H1 (cell line): ENCODE measurements around the gene PNLDC1. TPM values are rescaled to one million over a fixed set of nuclear protein-coding genes. Genes with fewer than 3 reads are reported as not detected.
A peak's percentile ranks its signal among the peaks of the same experiment; 100 is the strongest.

Source experiments
- CTCF ChIA-PET: fragments of 300-600 bp; sonication (Branson Sonifier 250); formaldehyde crosslinking; loops from one replicate; lab custom pipeline; 2021; ENCODE audit not compliant: partially characterized antibody; lab: Charles Lee
- POLR2A ChIA-PET: fragments of 300-600 bp; sonication (Branson Sonifier 250); formaldehyde crosslinking; loops from one replicate; lab custom pipeline; 2021; ENCODE audit warnings: inconsistent platforms; ENCODE audit not compliant: partially characterized antibody; lab: Charles Lee
- DNase-seq, 2 experiments: peaks; one replicate each; pipeline versions ENCODE4 v3.0.0 to v3.0.0-alpha.2; 2010 to 2022; ENCODE audit warnings: low spot score in 2 of 2, low read depth in 1 of 2, mixed read lengths in 1 of 2
- FAIRE-seq: peaks from 2 replicates; lab custom pipeline; 2011; peaks lifted over from hg19 to GRCh38; lab: Jason Lieb, UNC
- H2AFZ ChIP-seq: 2 replicates; pipeline ENCODE4 v1.8.1; 2012; ENCODE audit warnings: low read length, inconsistent platforms
- H2AK5ac ChIP-seq: 2 replicates; pipeline ENCODE4 v1.6.1; 2013; ENCODE audit warnings: low read depth, low read length
- H2BK120ac ChIP-seq: replicated peaks from 2 replicates; pipeline ENCODE3; 2013; ENCODE audit warnings: low read depth, low read length, inconsistent platforms
- H2BK12ac ChIP-seq: 2 replicates; pipeline ENCODE4 v1.6.1; 2013; ENCODE audit warnings: low read depth, low read length
- H2BK15ac ChIP-seq: 2 replicates; pipeline ENCODE4 v1.6.1; 2013; ENCODE audit warnings: low read length
- H2BK20ac ChIP-seq: 2 replicates; pipeline ENCODE4 v1.6.1; 2013; ENCODE audit warnings: low read length
- H2BK5ac ChIP-seq: 2 replicates; pipeline ENCODE4 v1.6.1; 2013; ENCODE audit warnings: low read depth, low read length
- H3K14ac ChIP-seq: 2 replicates; pipeline ENCODE4 v1.6.1; 2013; ENCODE audit warnings: inconsistent platforms; ENCODE audit not compliant: insufficient read length
- H3K18ac ChIP-seq: 2 replicates; pipeline ENCODE4 v1.6.1; 2013; ENCODE audit warnings: low read length; ENCODE audit errors: extremely low read depth
- H3K23ac ChIP-seq: 2 replicates; pipeline ENCODE4 v1.6.1; 2013; ENCODE audit warnings: inconsistent platforms; ENCODE audit not compliant: insufficient read length
- H3K23me2 ChIP-seq: 2 replicates; pipeline ENCODE4 v1.6.1; 2013; ENCODE audit warnings: low read depth, low read length
- H3K27ac ChIP-seq: 2 replicates; pipeline ENCODE4 v1.6.1; 2011; ENCODE audit warnings: low read depth, low read length, inconsistent platforms
- H3K27me3 ChIP-seq, 4 experiments: replicated peaks in 1 of 4; 1 replicate in 1 of 4; 2 replicates in 3 of 4; pipeline versions ENCODE4 v1.6.1 to v1.8.1; 2011 to 2013; ENCODE audit warnings: low read length in 3 of 4, mild to moderate bottlenecking in 3 of 4, inconsistent platforms in 2 of 4, mixed read lengths in 2 of 4, moderate library complexity in 1 of 4; ENCODE audit not compliant: control insufficient read depth in 3 of 4, insufficient read depth in 3 of 4; ENCODE audit errors: extremely low read depth in 1 of 4
- H3K36me3 ChIP-seq, 4 experiments: 2 replicates each; pipeline versions ENCODE4 v1.6.1 to v1.8.1; 2011 to 2013; ENCODE audit warnings: mild to moderate bottlenecking in 4 of 4, low read length in 3 of 4, moderate library complexity in 2 of 4, control low read depth in 1 of 4, inconsistent platforms in 1 of 4; ENCODE audit not compliant: insufficient read depth in 4 of 4, control insufficient read depth in 2 of 4
- H3K4ac ChIP-seq: replicated peaks from 2 replicates; pipeline ENCODE3; 2013; ENCODE audit warnings: low read length, low read depth, mixed read lengths, inconsistent platforms; ENCODE audit not compliant: insufficient read length
- H3K4me1 ChIP-seq, 4 experiments: replicated peaks in 1 of 4; 1 replicate in 1 of 4; 2 replicates in 3 of 4; pipeline versions ENCODE4 v1.6.1 to v1.8.1; 2011 to 2013; ENCODE audit warnings: low read length in 3 of 4, inconsistent platforms in 2 of 4, mixed read lengths in 1 of 4; ENCODE audit not compliant: insufficient read depth in 4 of 4, control insufficient read depth in 3 of 4
- H3K4me2 ChIP-seq, 2 experiments: 2 replicates each; pipeline versions ENCODE4 v1.6.1 to v1.8.1; 2011 to 2013; ENCODE audit warnings: low read depth in 2 of 2, low read length in 2 of 2, control low read depth in 1 of 2, inconsistent platforms in 1 of 2, mild to moderate bottlenecking in 1 of 2; ENCODE audit not compliant: insufficient read depth in 1 of 2
- H3K4me3 ChIP-seq, 4 experiments: fragments of 200-600, 300-600 bp in 1 of 4; sonication (generic), shearing (Covaris generic), sonication (Bioruptor Twin) in 1 of 4; 2 replicates each; pipeline versions ENCODE4 v1.5.1 to v1.8.1; 2011 to 2016; ENCODE audit warnings: low read length in 4 of 4, low read depth in 3 of 4, control low read depth in 2 of 4, inconsistent platforms in 2 of 4, mild to moderate bottlenecking in 2 of 4, mixed read lengths in 1 of 4, moderate library complexity in 1 of 4; ENCODE audit not compliant: insufficient read depth in 2 of 4; ENCODE audit errors: extremely low read depth in 1 of 4
- H3K56ac ChIP-seq: replicated peaks from 2 replicates; pipeline ENCODE3; 2013; ENCODE audit warnings: low read depth, mild to moderate bottlenecking, mixed read lengths, low read length, inconsistent platforms; ENCODE audit not compliant: insufficient read length
- H3K79me1 ChIP-seq: 2 replicates; pipeline ENCODE4 v1.6.1; 2013; ENCODE audit warnings: low read depth, low read length, control low read depth
- H3K79me2 ChIP-seq, 2 experiments: 2 replicates each; pipeline versions ENCODE4 v1.6.1 to v1.8.1; 2012 to 2013; ENCODE audit warnings: low read length in 2 of 2, mild to moderate bottlenecking in 2 of 2, inconsistent platforms in 1 of 2; ENCODE audit not compliant: insufficient read depth in 2 of 2, control insufficient read depth in 1 of 2
- H3K9ac ChIP-seq, 4 experiments: replicated peaks in 1 of 4; 1 replicate in 1 of 4; 2 replicates in 3 of 4; pipeline versions ENCODE4 v1.6.1 to v1.8.1; 2011 to 2013; ENCODE audit warnings: low read depth in 3 of 4, low read length in 3 of 4, control low read depth in 2 of 4, mild to moderate bottlenecking in 2 of 4, moderate library complexity in 2 of 4, inconsistent platforms in 1 of 4; ENCODE audit errors: extremely low read depth in 1 of 4
- H3K9me3 ChIP-seq, 2 experiments: 2 replicates each; pipeline versions ENCODE4 v1.6.1 to v1.8.1; 2012 to 2013; ENCODE audit warnings: mild to moderate bottlenecking in 2 of 2, moderate library complexity in 2 of 2, control low read depth in 1 of 2, inconsistent platforms in 1 of 2, low read depth in 1 of 2, low read length in 1 of 2, mixed read lengths in 1 of 2; ENCODE audit not compliant: insufficient read depth in 2 of 2
- H4K20me1 ChIP-seq, 2 experiments: replicated peaks in 1 of 2; 2 replicates each; pipeline versions ENCODE3 to v1.8.1; 2011 to 2013; ENCODE audit warnings: inconsistent platforms in 2 of 2, low read length in 2 of 2, mild to moderate bottlenecking in 1 of 2; ENCODE audit not compliant: insufficient read depth in 2 of 2, control insufficient read depth in 1 of 2
- H4K5ac ChIP-seq: 2 replicates; pipeline ENCODE4 v1.6.1; 2013; ENCODE audit warnings: low read length, low read depth, mixed read lengths, inconsistent platforms; ENCODE audit not compliant: insufficient read length
- H4K8ac ChIP-seq: 2 replicates; pipeline ENCODE4 v1.8.0; 2013; ENCODE audit warnings: mild to moderate bottlenecking, moderate library complexity, low read length, inconsistent platforms; ENCODE audit not compliant: insufficient read depth; ENCODE audit errors: extremely low read depth
- H4K91ac ChIP-seq: replicated peaks from 2 replicates; pipeline ENCODE3; 2013; ENCODE audit warnings: low read length, mixed read lengths, inconsistent platforms; ENCODE audit not compliant: insufficient read length
- ASH2L ChIP-seq: fragments of 200-600, 300-600 bp; sonication (generic); IDR thresholded peaks from one replicate; pipeline ENCODE4 v1.7.1; 2017; ENCODE audit warnings: low read length
- BRCA1 ChIP-seq: IDR thresholded peaks from 2 replicates; pipeline ENCODE4 v1.6.1; 2012; ENCODE audit warnings: low read depth, low read length, improper control_type of control experiment
- CHD2 ChIP-seq: IDR thresholded peaks from 2 replicates; pipeline ENCODE4 v1.6.1; 2012; ENCODE audit warnings: low read length, improper control_type of control experiment
- JUND ChIP-seq: IDR thresholded peaks from 2 replicates; pipeline ENCODE4 v1.6.1; 2011; ENCODE audit warnings: mild to moderate bottlenecking, improper control_type of control experiment, low read length
- KDM4A ChIP-seq: IDR thresholded peaks from one replicate; pipeline ENCODE4 v1.7.1; 2012; ENCODE audit warnings: low read depth, mild to moderate bottlenecking, moderate library complexity, low read length, inconsistent platforms; ENCODE audit not compliant: severe bottlenecking
- NANOG ChIP-seq: IDR thresholded peaks from 2 replicates; pipeline ENCODE4 v1.6.1; 2011; ENCODE audit warnings: low read length, low read depth, mild to moderate bottlenecking, inconsistent platforms; ENCODE audit not compliant: insufficient read depth, poor library complexity, severe bottlenecking
- RFX5 ChIP-seq: IDR thresholded peaks from 2 replicates; pipeline ENCODE4 v1.6.1; 2011; ENCODE audit warnings: low read depth, low read length, improper control_type of control experiment, borderline replicate concordance
- SP1 ChIP-seq: IDR thresholded peaks from 2 replicates; pipeline ENCODE4 v1.6.1; 2011; ENCODE audit warnings: low read depth, low read length
- TAF7 ChIP-seq: optimal IDR thresholded peaks from 2 replicates; pipeline ENCODE3; 2011; ENCODE audit warnings: low read depth, mild to moderate bottlenecking, inconsistent platforms, low read length, moderate library complexity, borderline replicate concordance
- ZNF274 ChIP-seq: IDR thresholded peaks from 2 replicates; pipeline ENCODE4 v1.7.0; 2012; ENCODE audit warnings: low read length, borderline replicate concordance; ENCODE audit errors: extremely low read depth
- WGBS, 2 experiments: shearing (Covaris generic) in 1 of 2; methylation state at CpG; one replicate each; pipeline versions ENCODE4 v1.1.6 to v1.1.7; 2013 to 2015; ENCODE audit warnings: low lambda C conversion rate in 2 of 2, mixed read lengths in 2 of 2, inconsistent platforms in 1 of 2, low coverage in 1 of 2, missing lambda C conversion rate in 1 of 2; ENCODE audit not compliant: insufficient replicate concordance in 2 of 2, insufficient coverage in 1 of 2, insufficient read length in 1 of 2; ENCODE audit errors: extremely low coverage in 1 of 2, missing lambda C conversion rate in 1 of 2; 5-methylcytosine and 5-hydroxymethylcytosine counted together
- polyA plus RNA-seq, 7 experiments: library from polyadenylated mRNA; depleted of rRNA in 3 of 7; stranded (reverse) in 5 of 7; unstranded in 2 of 7; fragments of >200 nt in 5 of 7; fragments of 200-250 nt in 2 of 7; gene quantifications; 1 replicate in 5 of 7; 2 replicates in 1 of 7; 4 replicates in 1 of 7; pipeline versions ENCODE4 v1.2.1 to v1.2.3, GENCODE V29; 2011 to 2013; ENCODE audit warnings: missing spikeins in 2 of 7, mixed read lengths in 2 of 7
- total RNA-seq: library from RNA; stranded (reverse); fragmentation: NEBNext Ultra II Directional; extraction: Animal tissue kit (Norgen Biotek cat#: 25700); gene quantifications from 2 replicates; pipeline ENCODE4 v1.2.1, GENCODE V29; 2021
- TF ChIP-seq, protein P1 (sequence below): IDR thresholded peaks from 2 replicates; pipeline ENCODE4 v1.6.1; 2012; ENCODE audit warnings: inconsistent platforms

PNLDC1 gene
- total and polyA plus RNA-seq, 2 of the 8 experiments (the other 6 are each of a cell fraction or from before 2014, with no cell fraction given) = 0.15 to 0.34 TPM

DNA sequence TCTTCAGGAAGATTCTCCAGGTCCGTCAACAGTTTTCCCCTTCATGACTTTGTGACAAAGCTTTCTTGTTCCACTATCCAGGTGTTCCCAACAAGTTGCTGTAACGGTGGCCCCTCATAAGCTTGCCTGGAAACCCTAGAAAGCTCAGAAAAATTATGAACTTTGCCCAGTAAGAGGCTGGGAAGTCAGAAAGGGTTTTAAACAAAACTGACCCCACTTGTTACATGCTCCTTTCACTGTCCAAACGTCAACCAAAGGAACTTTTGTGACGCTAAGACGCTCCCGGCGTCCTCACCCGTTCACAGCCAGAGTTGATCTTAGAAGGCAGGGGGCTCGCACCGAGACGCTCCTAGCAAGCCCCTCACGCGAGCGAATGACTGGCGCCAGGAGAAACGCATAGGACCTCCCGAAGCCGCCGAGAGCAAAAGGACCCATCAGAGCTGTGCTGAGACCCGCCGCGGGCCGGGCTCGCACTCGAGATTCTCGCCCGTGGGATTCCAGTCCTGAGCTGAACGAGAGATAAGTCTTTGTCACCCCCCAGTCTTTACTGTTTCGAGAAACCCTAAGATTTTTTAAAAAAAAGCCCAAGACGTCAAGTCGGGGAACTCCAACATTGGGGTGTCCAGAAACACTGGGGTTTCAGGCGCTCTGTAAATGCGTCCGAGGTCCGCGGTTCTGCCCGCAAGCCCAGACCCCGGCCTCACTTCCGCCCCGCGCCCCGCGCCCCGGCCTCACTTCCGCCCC is 38.8 kb upstream of the PNLDC1 start:
- CTCF ChIA-PET = interaction anchor here (1.2 to 1.7 kb wide), 3 partner anchors 35 to 311 kb away, joined by 3 to 6 read pairs (median 3); no protein-coding TSS in a partner anchor
- peak overlapping the region; percentile 48 to 68 (median 58) for H3K9ac ChIP-seq
- peak overlapping the region; percentile 81 for H3K27ac ChIP-seq
- no peak overlapping the region for H2BK20ac ChIP-seq
- H4K5ac ChIP-seq = peak overlapping the region; percentile 73
- WGBS, 2 experiments = 55% methylated on average over 30 of the region's 45 CpGs; no CpG with 5 or more reads in 1 of the 2 experiments
- H2BK12ac ChIP-seq = peak overlapping the region; percentile 97
- POLR2A ChIA-PET = interaction anchor here (0.5 to 6.0 kb wide), 14 partner anchors 9 to 225 kb away, joined by 3 to 86 read pairs (median 10); partner anchors contain the start of genes MRPL18, SOD2, TCP1 and WTAP
- peak overlapping the region; percentile 68 for H3K18ac ChIP-seq
- H3K9me3 ChIP-seq = no peaks in the 10 kb centered on the region
- H3K79me1 ChIP-seq = peaks cover 7% of the 10 kb centered on the region; the same call in 1 of the 2 replicates
- peaks cover 11% of the 10 kb centered on the region for H3K23me2 ChIP-seq
- FAIRE-seq (no peak), DNase-seq (peak in 1 of 2 experiments; percentile 59)
- peaks cover 0 to 2% of the 10 kb centered on the region in 2 experiments for H4K20me1 ChIP-seq
- peaks cover 6 to 15% (median 12%) of the 10 kb centered on the region in 4 experiments; a peak in 6 of 7 replicates for H3K4me1 ChIP-seq
- H4K91ac ChIP-seq = peak overlapping the region; percentile 79
- H3K56ac ChIP-seq = peak overlapping the region; percentile 54
- H3K4me2 ChIP-seq = peak overlapping the region; percentile 71 to 90
- H3K79me2 ChIP-seq = peaks cover 0 to 15% of the 10 kb centered on the region in 2 experiments; a peak in 2 of 4 replicates
- H4K8ac ChIP-seq = peak overlapping the region; percentile 48; the same call in 1 of the 2 replicates
- H3K4me3 ChIP-seq = peak overlapping the region; percentile 47 to 98 (median 72)
- no peak overlapping the region for H3K14ac ChIP-seq
- peak overlapping the region; percentile 88 for H2BK5ac ChIP-seq
- H2BK120ac ChIP-seq = no peak overlapping the region
- no peaks in the 10 kb centered on the region for H3K27me3 ChIP-seq
- no peak overlapping the region for H3K23ac ChIP-seq
- H2AFZ ChIP-seq = no peak overlapping the region
- peaks cover 3 to 56% (median 24%) of the 10 kb centered on the region in 4 experiments; a peak in 7 of 8 replicates for H3K36me3 ChIP-seq
- H2BK15ac ChIP-seq = 0 out of 2 replicates have a peak overlapping the region, but pooled peaks have one; percentile 8
- 0 out of 2 replicates have a peak overlapping the region, but pooled peaks have one; percentile 58 for H2AK5ac ChIP-seq
- no peak overlapping the region for H3K4ac ChIP-seq
- TF ChIP-seq CHD2 = no peak
- peak; percentile 3 for TF ChIP-seq KDM4A
- TF ChIP-seq ZNF274 = no peak
- TF ChIP-seq ASH2L = peak; percentile 52
- TF ChIP-seq TAF7 = peak; percentile 10
- TF ChIP-seq BRCA1 = no peak
- TF ChIP-seq RFX5 = no peak
- no peak for TF ChIP-seq JUND
- no peak for TF ChIP-seq SP1
- no peak for TF ChIP-seq NANOG
- TF ChIP-seq, protein P1, sequence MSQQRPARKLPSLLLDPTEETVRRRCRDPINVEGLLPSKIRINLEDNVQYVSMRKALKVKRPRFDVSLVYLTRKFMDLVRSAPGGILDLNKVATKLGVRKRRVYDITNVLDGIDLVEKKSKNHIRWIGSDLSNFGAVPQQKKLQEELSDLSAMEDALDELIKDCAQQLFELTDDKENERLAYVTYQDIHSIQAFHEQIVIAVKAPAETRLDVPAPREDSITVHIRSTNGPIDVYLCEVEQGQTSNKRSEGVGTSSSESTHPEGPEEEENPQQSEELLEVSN = no peak
